GM13977 (cell line): Measurements from ENCODE around the gene GFI1B.
"Not testable (repeated sequence)": the region's sequence is repeated elsewhere in the genome, so short reads cannot be mapped to it uniquely, and the experiment has no call there.

Experiments
- DNase-seq: peaks from one replicate; pipeline ENCODE4 v3.0.0; 2012; ENCODE audit warnings: low spot score
- in situ Hi-C: fragments of 300-500 bp; cut with MboI; formaldehyde crosslinking; loops from one replicate; pipeline ENCODE4 v1.12.0; 2022; ENCODE audit warnings: low sequenced_read_pairs, low pct_unique_long_range_greater_than_20kb, mixed read lengths, inconsistent platforms; ENCODE audit not compliant: unreplicated experiment
- TF ChIP-seq, protein P1 (sequence below): IDR thresholded peaks from 2 replicates; pipeline ENCODE4 v1.5.1; 2012; ENCODE audit warnings: mild to moderate bottlenecking, control low read depth; ENCODE audit not compliant: insufficient read depth; ENCODE audit errors: extremely low read depth, missing control alignments

GFI1B gene

DNA sequence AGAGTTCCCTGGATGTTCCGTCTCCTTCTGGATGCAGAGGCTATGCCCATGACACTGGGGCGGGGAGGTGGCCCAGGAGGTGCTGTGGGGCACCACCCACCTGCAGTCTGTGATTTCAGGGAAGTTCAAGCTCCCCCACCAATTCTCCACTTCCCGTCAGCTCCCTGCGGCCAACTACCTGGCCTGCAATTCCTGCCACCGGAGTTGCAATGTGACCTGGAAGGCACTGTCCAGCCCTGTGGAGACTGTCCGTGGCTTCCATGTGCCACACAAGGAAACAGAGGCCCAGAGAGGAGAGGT lies 16.6 kb downstream of the GFI1B start:
- TF ChIP-seq, protein P1, sequence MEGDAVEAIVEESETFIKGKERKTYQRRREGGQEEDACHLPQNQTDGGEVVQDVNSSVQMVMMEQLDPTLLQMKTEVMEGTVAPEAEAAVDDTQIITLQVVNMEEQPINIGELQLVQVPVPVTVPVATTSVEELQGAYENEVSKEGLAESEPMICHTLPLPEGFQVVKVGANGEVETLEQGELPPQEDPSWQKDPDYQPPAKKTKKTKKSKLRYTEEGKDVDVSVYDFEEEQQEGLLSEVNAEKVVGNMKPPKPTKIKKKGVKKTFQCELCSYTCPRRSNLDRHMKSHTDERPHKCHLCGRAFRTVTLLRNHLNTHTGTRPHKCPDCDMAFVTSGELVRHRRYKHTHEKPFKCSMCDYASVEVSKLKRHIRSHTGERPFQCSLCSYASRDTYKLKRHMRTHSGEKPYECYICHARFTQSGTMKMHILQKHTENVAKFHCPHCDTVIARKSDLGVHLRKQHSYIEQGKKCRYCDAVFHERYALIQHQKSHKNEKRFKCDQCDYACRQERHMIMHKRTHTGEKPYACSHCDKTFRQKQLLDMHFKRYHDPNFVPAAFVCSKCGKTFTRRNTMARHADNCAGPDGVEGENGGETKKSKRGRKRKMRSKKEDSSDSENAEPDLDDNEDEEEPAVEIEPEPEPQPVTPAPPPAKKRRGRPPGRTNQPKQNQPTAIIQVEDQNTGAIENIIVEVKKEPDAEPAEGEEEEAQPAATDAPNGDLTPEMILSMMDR = no peak
- DNase-seq = no peak
- in situ Hi-C loops = no loop called here

DNA sequence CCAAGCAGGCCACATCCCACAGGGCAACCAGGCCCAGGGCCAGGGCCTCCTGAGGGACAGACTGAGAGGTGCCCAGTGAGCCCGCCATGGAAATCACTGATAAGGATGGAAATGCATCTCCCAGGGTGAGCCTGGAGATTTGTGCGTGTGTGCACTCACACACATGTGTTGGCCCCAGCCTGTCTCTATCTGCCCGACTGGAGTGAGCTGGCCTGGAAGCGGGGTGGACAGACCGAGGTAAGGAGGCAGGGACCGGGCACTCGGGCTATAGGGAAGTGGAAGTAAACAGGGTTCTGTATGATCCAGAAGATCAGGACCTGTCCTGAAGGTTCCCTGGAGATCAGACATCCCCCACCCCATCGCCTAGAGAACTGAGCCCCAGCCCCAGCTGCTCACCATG lies 17.4 kb downstream of the GFI1B start:
- DNase-seq = no peak
- TF ChIP-seq, protein P1 = no peak
- in situ Hi-C loops = no loop called here

DNA sequence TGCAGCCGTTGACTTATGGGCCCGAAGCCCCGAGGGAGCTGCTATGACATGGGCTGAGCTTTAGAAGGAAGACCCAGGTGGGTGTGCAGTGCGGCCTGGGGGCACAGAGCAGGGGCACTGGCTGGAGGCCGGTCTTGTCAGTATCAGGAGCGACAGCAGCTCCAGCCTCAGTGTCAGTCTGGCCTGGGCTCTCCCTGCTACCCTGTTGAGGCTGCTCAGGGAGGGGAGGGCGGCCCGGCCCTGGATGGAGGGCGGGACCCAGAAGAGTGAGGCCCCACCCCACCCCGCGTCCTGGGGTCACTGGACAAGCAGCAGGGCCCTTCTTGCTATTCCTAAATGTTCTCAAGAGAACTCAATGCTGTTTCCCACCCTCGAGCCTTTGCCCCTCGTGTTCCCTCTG lies 18.0 kb downstream of the GFI1B start:
- in situ Hi-C loops = no loop called here
- TF ChIP-seq, protein P1 = no peak
- no peak for DNase-seq

DNA sequence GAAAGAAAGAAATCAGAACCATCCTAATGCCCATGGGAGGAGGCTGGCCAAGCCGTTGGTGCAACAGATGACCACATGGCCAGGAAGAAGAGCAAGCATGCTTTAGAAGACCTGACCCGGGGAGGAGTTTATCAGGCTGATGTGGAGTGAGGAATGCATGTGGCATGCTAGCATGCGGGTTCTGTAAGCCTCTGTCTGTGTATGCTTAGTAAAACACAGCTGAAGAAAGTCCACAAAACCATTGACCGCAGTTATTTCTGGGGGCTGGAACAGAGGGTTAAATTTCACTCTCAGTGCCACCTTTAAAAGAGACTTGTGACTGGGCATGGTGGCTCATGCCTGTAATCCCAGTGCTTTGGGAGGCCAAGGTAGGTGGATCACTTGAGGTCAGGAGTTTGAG lies 19.1 kb downstream of the GFI1B start:
- DNase-seq = no peak
- TF ChIP-seq, protein P1 = no peak
- in situ Hi-C loops = no loop called here

DNA sequence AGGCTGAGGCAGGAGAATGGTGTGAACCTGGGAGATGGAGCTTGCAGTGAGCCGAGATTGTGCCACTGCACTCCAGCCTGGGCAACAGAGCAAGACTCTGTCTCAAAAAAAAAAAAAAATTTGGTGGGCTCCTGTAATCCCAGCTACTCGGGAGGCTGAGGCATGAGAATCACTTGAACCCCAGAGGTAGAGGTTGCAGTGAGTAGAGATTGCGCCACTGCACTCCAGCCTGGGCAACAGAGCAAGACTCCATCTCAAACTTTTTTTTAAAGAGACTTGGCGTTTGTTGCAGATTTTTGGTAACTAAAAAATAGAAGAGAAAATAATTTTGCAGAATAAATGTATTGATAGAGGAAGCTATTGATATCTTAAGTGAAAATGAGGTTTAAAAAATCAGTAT lies 19.7 kb downstream of the GFI1B start:
- in situ Hi-C loops, DNase-seq: not testable (repeated sequence)

DNA sequence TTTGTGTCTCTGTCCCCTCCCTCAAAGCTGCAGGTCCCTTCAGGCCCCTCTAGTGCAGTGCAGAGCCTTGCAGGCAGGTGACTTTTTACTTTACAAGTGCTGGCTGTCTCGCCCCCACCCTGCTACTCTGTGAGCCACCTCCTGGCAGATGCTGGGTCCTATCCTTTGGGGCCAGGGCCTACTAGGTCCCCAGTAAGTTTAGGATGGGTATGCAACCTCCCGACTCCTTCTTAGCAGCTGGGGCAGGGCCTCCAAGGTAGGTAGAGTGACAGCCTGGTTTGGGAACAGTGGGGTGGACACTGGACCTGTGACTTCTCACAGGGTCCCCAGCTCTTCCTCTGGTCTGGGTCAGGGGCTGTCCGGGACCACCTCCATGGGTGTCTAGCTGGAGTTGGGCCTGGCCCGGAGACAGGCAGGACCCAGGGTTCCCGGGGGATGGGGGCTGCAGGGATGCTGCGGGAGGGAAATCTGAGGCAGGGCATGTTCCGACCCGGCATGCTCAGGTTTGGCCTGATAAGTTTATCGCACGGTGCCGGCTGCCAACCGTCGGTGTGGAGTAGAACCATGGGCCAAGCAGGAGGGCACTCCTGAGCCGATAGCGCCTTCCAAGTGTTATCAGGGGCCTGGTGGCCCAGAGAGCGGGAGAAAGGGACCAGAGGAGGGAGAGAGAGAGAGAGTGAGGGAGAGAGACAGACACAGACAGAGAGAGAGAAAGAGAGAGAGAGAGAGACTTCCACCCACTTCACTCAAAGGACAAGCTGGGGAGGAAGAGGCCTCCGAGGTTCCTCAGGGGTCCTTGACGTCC lies 20.5 kb downstream of the GFI1B start:
- no peak for DNase-seq
- TF ChIP-seq, protein P1 = no peak
- in situ Hi-C loops = no loop called here

DNA sequence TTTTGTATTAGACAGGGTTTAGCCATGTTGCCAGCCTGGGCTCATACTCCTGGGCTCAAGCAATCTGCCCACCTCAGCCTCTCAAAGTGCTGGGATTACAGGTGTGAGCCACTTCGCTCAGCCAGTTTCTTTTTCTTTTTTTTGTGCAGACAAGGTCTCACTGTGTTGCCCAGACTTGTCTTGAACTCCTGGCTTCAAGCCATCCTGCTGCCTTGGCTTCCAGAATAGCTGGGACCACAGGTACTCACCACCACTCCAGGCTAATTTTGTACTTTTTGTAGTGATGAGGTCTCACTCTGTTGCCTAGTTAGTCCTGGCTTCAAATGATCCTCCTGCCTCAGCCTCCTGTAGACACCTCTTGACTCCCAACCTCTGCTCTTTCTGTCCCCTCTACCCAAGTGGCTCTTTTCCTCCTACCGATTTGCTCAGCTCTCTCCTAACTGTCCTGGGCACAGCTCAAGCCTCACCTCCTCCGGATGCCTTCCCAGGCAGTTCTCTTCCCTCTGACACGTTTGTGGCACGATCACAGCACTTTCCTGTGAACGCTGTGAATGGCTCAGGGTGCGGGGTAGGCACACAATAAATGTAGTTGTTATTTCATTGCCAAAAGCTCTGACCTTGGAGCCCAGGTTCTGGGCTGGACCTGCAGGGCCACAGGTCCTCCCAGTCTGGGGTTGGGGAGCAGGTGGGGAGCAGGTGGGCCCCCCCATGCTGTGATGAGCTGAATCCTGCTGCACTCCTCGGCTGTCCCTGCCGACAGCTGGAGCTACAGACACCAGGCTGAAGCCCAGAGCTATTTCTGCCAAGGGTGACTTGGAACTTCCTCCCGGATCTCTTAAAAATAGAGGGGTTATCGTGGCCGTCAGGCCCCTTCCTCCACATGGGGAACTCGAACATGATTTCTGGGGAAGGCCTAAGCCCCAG lies 23.9 kb downstream of the GFI1B start:
- TF ChIP-seq, protein P1 = no peak
- DNase-seq = no peak
- in situ Hi-C loops = no loop called here
